CD4-positive, alpha-beta T cell treated with Interleukin-17A for 1 hour (primary cell): ENCODE results near the gene HTRA3.

Experiments used
- DNase-seq: peaks from one replicate; pipeline ENCODE4 v3.0.0-alpha.2; 2020

HTRA3 gene

DNA sequence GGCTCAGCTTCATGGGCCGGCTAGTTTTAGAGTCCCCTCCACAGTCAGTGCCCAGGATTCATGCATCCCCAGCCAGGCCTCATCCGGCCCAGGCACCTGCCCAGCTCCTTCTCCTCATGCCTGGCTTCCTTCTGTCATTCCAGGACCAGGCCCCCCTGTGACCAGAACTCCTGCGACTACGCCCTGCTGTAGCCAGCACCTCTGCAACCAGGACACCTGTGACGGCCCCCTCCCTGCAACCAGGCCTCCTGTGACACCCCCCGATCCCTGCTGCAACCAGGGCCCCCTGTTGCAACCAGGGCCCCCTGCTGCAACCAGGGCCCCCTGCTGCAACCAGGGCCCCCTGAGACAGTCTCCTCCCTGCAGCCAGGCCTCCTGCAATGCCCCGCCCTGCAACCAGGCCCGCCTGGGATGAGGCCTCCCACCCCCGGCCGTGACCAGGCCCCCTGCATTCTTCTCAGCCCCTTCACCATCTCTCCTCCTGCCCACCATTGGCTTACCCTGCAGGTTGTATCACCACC is 46.8 kb downstream of the HTRA3 start:
- DNase-seq = no peak

DNA sequence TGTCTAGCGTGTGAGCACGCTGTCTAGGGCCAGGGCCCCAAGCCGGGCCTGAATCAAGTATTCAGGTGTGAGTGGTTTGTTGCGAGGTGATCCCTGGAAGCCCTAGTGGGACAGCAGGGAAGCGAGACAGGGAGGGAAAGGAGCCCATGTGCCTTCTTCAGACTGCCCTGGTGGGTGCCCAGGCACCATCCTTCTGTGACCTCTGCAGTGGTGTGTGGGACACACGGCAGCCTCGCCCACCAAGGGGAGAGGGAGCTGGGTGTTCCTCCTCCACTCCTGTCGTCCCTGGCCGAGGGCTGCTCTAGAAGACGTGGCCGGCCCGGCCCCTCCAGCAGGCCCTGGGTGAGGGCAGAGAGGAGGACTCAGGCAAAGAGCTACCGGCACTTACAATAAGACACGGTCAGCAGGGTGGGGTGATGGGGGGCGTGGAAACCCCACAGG is 47.4 kb downstream of the HTRA3 start:
- no peak for DNase-seq

DNA sequence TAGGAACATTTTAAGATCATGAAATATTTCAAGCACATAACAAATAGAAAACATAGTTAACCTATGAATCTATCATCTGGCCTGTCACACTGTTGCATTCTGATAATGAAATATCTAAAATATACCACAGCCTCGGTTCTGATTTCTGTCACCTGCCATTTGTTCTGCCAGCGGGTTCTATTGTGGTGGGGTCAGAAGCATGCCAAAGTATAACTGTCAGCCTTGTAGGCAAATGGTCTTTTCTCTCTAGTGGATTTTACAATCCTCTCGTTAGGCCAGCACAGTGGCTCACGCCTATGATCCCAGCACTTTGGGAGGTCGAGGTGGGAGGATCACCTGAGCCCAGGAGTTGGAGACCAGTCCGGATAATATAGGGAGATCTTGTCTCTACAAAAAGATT is 47.9 kb downstream of the HTRA3 start:
- no peak for DNase-seq

DNA sequence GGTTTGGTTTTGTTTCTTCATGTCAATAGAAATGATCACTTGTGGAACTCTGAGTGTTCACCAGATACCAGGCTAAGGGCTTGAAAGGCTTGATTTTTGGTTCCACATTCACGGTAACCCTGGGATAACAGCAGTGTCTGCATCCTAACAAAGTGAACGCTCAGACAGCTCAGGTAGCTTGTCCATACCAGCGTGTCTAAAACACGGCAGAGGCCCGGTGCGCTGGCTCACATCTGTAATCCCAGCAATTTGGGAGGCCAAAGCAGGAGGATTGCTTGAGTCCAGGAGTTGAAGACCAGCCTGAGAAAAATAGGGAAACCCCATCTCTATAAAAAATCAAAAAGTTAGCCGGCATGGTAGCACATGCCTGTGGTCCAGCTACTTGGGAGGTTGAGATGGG is 49.0 kb downstream of the HTRA3 start:
- no peak for DNase-seq

DNA sequence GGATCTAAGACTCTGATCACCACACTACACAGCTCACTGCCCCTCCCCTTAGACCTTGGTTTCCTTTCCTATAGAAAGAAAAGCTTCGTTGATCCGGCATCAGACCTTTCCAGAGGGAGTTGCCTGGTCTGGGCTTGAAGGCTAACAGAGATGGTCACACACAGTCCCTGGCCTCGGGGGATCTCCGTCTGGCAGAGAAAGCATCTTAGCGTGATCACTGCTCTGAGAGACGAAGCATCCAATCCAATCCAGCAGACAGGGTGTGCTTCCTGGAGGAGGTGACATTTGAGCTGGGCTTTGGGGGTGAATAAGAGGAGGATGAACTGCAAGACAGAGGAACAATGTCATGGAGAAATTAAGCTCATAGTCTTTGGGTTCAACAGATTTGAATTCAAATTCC is 49.5 kb downstream of the HTRA3 start:
- DNase-seq = no peak

DNA sequence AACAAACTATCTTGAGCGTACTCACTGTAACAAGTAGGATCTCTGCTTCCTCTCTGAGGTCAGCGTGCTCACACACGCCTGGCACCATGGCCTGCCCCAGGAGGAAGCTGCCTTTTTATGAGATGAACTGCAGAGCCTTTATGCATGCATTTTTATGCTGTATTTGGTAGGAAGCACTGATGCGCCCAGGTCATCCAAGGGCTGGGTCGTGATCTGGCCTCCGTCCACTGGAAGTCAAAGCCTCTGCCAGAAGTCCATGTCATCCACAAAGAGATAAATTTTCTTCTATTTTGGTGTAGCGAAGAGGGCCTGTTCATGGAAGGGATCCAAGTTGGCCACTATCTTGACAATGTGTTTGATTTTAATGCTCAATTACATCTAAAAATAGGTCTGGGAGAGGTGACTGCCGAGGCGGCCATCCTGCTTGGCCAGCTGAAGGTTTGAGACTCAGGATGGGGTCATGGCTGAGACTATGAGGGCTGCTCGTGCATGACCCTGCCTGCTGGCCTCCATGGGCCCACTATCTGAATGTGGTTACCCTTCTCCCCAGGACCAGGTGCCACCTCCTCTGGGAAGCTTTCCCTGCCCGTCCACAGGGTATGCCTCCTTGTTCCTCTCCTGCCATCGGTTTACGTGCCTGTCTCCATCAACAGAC is 50.3 kb downstream of the HTRA3 start:
- no peak for DNase-seq

DNA sequence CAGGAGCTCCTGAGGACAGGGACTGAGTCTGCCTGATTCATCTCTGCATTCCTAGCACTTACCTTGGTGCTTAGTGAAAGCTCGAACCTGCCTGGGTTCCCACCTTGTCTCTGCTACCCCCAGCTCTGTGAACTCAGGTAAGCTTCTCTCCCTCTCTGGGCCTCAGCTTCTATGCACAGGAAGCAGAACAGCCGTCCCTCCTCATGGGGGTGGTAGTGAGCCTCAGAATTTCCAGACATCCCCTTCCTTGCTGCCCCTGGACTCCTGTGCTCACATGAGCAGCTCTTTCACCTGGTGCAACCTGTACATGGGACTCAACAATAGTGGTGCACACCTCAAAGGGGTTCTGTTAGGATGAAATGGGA is 50.8 kb downstream of the HTRA3 start:
- DNase-seq = no peak

DNA sequence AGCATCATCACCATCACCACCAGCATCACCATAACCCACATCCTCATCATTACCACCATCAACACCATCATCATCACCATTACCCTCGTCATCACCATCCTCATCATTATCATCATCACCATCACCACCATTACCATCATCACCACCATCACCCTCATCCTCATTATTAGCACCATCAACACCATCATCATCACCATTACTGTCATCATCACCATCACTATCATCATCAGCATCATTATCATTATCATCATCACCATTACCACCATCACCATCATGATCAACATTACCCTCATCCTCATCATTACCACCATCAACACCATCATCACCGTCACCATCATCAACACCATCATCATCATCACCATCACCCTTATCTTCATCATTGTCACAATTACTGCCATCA is 51.7 kb downstream of the HTRA3 start:
- no peak for DNase-seq

DNA sequence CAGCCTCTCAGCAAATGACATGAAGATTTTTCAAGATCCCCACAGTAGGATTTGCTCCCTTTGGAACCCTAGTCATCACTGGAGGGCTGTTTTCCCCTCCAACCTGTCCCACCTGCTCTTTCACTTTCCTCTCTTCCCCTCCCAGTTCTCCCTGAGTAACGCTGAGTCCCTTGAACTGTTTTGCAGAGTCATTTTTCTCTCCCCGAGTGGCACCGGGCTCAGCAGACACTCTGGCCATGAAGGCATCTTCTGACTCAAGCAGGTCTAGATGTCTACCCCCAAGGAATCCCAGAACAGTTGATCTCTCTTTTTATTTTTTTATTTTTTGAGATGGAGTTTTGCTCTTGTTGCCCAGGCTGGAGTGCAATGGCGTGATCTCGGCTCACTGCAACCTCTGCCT is 52.2 kb downstream of the HTRA3 start:
- no peak for DNase-seq

DNA sequence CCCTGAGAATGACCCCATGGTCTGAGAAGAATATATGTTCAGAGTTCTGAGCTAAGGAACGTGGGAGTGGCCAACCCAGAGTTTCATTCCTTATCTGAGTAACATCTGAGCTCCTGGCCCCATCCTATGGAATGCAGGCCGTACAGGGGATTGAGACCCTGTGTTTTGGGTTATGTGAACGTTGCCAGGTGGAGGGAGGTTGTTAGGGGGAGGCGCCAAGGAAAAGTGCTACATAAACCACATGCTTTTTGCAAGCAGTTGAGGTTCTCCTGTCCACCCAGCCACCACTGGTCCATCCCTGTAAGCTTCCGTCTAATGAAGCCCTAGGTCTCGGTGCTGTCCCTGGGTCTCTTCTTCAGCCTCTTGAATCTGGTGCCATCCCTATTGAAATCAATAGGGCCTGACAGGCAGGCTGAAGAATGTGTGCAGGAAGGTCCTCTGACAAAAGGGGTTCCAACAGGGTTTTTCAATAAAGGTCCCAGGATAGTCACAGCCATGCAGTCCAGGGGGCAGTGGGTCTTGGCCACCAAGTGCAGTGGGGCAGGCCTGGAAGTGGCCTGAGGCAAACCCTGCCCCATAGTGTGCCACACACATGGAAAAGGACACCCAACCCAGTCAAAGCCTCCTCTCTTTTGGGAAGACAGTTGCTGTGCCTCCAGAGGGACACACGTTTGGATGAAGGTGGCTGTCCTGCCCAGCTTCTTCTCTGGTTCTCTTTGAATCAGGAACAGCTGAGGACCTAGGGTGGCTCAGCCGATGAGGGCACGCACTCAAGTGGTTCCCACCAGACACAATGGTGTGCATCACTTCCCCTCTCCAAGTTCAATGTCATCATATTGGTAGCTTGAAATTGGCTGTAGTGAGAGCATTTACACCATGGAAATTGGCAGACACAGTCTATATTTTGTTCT is 53.5 kb downstream of the HTRA3 start:
- no peak for DNase-seq

DNA sequence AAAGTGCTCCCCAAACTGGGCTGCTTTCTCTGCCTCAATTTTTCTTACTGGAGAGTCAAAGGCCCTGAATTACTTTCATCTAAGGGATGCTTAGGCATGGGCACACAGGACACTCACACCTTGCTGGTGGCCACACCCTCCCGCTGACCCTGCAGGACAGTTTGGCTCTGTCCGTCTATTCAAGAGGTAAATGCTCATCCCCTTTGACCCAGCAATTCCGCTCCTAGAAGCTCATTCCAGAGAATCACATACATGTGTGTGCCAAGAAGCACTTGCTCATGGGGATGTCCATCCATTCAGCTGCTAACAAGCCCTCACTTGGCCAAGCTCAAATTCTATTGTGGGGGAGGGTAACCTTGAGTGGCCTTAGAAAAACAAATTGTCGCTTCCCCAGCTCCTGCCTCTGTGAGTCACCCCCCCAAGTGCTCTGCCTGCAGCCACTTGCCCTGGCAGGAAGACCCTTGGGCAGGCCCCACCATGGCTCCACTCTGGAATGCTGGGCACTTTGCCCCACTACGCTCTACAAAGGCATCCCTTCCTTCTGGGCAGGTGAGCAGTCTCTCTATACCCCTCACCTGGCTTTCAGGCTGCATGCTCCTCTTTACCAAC is 54.5 kb downstream of the HTRA3 start:
- DNase-seq = no peak

DNA sequence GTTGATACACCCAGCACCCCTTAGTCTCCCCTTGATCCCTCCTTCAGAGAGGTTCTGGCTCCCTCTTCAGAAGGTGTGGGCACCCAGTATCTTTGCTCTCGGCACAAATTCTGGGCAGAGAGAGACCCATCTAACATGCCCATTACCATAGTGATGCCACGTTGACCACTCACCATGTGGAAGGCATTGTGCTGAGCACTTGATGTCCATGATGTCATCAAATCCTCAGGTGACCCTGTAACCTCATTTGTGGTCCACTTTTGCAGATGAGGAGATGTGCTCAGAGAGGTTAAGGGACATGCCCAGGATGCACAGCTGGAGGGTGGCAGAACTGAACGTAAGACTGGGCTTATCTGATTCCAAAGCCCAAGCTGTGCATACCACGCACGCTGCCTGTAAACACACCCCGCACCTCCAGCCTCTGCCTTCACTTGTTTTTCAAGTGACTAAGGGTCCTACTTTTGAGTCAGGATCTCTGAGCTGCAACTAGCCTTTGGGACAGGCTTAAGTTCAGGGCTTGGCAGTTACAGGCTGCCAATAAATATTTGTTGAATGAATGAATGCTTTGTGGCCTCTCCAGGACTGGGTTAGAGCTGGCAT is 55.2 kb downstream of the HTRA3 start:
- no peak for DNase-seq

DNA sequence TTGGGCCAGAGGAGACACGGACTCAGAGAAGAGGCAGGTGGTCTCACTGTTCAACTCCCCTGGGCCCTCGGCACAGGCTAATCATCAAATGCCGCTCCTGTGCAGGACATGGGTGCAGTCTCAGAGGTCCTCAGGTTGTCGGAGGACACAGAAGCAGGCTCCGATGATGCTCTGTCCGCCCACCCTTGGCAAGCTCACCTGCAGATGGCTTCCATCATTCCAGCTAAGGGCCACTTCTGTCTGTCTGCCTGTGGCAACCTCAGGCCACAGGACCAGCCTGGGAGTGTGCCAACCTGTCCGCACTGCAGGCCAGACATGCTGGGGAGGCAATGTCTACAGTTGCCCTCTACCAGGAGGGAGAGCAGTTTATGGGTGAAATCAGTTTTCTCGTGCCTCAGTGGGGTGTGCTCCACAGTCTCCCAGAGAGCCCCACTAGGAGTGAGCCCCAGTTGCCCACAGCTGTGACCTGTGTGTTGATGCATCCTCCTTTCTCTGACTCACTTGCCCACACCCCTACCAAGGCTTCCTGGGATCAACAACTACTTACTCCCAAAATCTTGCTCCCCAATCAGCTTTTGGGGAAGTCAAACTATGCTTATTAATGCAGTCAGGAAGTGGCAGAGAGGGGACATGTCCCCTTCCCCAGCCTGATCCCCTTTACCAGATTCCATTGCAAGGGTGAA is 55.9 kb downstream of the HTRA3 start:
- DNase-seq = no peak

DNA sequence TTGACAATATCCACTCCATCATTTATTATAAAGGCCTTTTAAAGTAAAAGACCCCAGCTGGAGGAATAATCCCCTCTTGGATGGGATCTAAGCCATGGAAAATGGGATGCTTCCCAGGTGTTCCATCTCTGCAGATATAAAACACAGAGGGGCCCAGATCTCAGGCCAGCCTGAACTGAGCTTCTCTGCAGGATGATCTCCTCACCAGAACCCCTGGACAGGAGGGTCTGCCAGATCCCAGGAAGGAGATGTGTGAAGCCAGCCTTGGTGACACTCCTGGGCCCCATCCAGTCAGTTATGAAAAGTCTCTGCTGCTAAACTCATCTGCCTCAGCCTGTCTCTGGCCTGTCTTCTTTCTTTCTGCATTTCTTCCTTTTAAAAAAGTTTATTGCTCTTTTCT is 56.7 kb downstream of the HTRA3 start:
- DNase-seq = no peak

DNA sequence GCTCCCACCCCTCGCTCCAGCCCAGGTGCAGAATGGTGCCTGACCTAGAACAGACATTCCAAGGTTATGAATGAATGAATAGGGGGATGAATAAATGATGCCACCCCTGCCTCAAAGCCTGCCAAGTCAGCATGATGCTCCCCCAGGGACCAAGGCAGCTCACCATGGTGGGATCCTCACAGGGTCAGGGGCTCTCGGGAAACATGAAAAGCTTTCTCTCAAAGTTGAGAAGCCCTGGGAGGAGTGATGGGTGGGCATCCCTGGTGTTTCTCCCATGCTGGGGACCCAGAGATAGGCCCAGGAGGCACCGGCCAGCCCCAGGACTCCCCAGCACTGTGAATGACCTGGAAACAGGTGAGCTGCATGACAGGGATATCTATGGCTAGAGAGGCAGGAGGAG is 58.9 kb downstream of the HTRA3 start:
- DNase-seq = no peak

DNA sequence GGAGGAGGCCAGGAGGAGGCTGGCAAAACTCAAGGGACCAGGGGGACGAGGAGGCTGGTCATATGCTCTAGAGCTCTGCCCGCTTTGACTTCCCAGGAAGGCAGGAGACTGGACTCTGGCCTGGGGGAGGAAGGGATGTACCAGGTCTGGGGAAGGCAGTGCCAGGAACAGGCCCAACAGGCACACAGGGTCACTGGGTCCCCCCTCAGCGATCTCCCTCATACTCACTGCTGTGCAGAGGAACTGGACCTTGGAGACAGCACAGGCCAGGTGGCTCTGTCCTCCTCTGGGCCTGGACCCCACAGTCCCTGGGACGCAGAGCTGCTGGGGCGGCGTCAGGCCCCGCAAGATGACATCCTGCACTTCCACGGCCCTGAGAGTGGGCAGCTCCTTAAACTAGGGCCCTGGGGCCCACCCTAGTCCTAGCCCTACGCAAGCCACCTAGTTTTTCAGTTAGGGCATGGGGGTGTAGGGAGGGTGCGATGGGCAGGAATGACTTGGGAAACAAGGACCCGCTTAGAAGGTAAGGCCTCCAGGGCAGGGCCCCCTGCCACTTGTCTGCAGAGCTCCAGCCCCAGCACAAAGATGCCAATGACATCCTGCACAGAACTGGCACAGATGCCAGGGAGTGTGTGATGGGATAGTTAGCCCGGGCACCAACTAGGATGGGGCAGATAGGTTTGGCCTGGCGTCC is 59.5 kb downstream of the HTRA3 start:
- DNase-seq = no peak

DNA sequence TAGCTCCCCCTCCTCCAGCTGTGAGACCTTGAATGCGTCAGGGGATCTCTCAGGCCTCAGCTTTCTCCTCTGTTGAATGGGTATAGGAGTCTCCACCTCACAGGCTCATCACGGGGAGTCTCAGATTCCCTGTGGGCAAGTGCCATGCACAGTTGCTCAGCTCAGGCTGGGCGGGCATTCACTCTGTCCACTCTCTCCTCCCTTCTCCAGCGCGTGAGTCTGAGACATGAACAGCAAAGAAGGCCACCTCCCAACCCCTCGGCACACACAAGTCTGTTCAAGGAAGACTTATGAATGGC is 60.0 kb downstream of the HTRA3 start:
- no peak for DNase-seq

DNA sequence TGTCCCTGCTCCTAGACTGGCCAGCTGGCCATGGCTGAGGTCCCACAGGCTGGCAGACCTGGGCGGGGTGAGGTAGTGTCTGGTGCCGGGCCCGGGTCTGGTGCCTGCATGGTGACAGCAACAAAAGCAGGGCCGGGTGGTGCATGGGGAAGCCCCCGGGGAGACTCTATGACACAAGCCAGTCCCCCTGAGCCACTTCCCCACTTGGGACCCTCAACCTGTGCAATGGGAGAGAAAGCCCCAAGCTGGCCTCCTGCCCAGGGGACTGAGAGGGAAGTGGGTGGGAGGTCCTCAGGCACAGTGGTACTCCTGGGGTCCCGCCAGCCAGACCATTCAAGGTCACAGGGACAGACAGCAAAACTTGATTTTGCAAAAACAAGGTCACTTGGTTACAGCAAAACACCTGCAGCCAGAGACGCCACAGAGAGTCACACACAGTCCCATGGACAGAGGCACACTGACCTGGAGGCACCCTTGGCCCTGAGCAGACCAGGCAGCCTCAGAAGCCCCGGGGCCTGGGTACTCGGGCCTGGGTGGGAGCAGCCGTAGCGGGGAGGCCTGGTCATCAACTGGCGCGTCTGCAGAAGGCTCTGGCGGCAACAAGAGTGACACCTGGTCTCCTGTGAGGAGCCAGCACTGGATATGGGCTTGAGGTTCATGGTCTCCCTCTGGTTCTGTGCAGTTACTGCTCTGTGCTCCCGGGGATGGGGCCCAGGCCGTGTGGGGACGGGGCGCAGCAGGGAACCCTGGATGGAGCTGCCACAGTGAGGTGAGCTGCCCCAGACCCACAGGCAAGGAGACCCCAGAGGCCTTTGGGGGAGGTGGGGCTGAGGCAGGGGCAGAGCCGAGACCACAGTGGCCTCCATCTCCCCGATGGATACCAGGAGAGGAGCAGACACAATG is 60.6 kb downstream of the HTRA3 start:
- no peak for DNase-seq

DNA sequence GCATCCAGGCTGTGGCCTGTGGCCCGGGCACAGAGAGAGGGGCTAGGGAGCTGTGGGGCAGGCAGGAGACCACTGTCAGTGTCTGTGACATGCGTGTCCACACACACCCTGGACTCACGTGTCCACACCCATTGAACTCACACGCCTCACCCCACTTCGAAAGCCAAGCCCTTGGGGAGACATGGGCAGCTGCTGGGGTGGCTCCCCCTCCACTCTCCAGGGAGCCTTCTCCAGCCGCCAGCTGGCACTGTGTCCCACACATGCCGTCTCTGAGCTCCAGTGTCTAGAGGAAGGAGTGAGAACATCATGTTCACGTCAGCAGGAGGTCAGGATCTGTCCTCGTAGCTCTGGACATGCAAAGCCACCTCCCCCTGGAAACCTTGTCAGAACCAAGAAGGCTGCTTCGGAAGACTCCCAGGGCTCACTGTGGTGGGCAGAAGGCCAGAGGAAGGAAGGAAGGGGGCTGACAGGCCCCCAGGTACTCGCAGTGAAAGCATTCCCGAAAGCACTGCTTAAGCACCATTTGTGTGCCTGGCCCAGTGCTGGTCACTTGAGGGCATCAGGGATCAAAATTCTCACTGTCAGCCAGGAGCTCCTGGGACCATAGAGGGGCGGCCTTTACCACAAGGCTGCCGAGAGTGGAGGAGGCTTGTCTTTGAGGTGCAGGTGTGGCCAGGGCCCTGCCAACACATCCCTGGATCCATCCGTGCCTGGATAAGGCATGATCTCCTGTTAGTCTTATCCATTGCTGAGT is 61.4 kb downstream of the HTRA3 start:
- DNase-seq = no peak

DNA sequence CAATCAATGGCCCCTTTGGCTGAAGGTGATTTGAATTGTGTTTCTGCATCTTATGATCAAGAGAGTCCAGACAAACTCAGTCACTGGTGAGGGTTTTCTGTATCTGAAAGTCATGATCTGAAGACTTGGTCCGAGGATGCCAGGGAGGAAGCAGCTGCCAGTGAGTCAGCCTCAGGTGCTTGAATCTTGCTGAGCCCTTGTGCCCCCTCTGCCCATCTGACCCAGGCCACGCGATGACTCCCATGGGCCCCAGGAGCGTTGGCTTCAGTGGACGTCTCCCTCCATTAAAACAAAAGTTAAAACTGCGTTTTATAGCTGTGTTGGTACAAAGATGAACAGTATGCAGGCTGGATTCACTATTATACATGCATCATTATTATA is 62.0 kb downstream of the HTRA3 start:
- no peak for DNase-seq
